ENCODE results near the gene TGFB1I1.

GRCh38 chr16:31458073-31458843 is 13.7 kb upstream of the TGFB1I1 start:
- TF ChIP-seq RCOR1 (IDR thresholded peaks at IDR 0.05; ENCODE audit: insufficient replicate concordance, low read length) (no peak), RFX5 (IDR thresholded peaks at IDR 0.05; ENCODE audit: low read depth, low read length) (no peak), CTCF (conservative IDR thresholded peaks at IDR 0.05; ENCODE audit: low read depth, low read length) (0 out of 2 replicates have a peak, but pooled peaks have one; percentile 24), POLR2A (IDR thresholded peaks at IDR 0.05; ENCODE audit: low read depth, low read length) (no peak), RAD21 (IDR thresholded peaks at IDR 0.05; ENCODE audit: low read length) (no peak), CEBPB (IDR thresholded peaks at IDR 0.05; ENCODE audit: low read depth, low read length) (no peak), BHLHE40 (IDR thresholded peaks at IDR 0.05; ENCODE audit: low read depth, low read length) (no peak), MAFK (IDR thresholded peaks at IDR 0.05; ENCODE audit: low read depth, low read length) (no peak), SMC3 (IDR thresholded peaks at IDR 0.05; ENCODE audit: low read depth, low read length) (no peak), USF2 (IDR thresholded peaks at IDR 0.05; ENCODE audit: low read depth, low read length) (no peak)
